Fibroblast of villous mesenchyme (primary cell): ENCODE results near the gene SLC9C1. TPM values are rescaled to one million over a fixed set of nuclear protein-coding genes. Genes with fewer than 3 reads are reported as not detected.

Experiments
- DNase-seq: peaks from one replicate; pipeline ENCODE4 v3.0.0-alpha.2; 2010; ENCODE audit warnings: low read depth
- H3K4me3 ChIP-seq: 2 replicates; pipeline ENCODE4 v1.5.1; 2011; ENCODE audit warnings: low read depth, mild to moderate bottlenecking, low read length
- total RNA-seq: library from RNA; depleted of rRNA; stranded (reverse); fragments of >200 nt; gene quantifications from 2 replicates; pipeline ENCODE4 v1.2.3, GENCODE V29; 2012
- TF ChIP-seq, protein P1 (sequence below): IDR thresholded peaks from 2 replicates; pipeline ENCODE4 v1.5.1; 2012; ENCODE audit warnings: low read depth, mild to moderate bottlenecking, low read length; ENCODE audit not compliant: insufficient read depth

Gene SLC9C1
- under 0.01 TPM in 1 of 2 replicates, not detected in the other for total RNA-seq

DNA sequence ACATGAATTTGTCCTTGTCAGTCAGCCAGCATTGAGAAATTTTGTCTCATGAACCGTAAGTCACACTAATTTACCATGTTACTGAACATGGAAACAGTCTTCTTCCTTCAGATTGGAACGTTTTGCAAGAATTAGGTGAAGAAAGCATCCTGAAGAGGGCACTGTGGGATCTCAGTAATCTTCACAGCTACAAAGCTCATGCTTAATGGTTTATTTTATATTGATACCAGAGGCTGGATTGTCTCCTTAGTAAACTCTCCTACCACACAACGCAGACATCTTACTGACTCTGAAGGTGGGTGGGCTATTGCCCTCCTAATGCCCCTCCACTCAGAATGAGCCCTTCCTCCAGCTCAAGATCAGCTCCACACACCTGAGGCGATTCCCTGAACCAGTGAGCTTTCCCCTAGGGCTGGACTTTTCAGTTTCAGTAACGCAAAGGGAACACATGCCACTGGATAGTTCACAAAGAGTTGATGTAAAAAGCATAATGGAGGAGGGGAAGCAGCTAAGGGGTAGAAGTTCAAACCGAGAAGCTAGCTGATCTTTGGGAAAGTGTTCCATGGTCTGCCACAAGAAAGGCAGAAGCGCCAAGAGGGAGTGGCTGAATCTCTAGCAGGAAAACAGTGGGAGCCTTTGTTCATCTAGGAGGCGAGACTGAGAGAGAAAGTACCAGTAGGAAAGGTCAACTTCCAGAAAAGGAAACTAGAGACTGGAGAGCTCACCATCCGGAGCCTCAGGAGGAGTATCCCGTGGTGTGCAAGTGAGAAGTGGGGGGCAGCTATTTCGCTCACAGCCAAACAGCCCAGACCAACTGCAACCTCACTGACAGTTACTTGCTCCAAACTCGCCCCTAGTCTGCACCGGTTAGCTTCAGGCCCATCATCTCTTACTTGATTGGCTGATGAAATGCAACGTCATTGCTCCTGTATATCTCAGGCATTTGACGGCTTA lies at the start of gene SLC9C1:
Gene SLC9C1, minus strand, starts transcription at position 849 of the 954 bp plus-strand sequence. CDS start 7,425 bp downstream, outside the sequence.
- H3K4me3 ChIP-seq, result peak within 1 kb of the TSS; percentile 41
- TF ChIP-seq, protein P1, sequence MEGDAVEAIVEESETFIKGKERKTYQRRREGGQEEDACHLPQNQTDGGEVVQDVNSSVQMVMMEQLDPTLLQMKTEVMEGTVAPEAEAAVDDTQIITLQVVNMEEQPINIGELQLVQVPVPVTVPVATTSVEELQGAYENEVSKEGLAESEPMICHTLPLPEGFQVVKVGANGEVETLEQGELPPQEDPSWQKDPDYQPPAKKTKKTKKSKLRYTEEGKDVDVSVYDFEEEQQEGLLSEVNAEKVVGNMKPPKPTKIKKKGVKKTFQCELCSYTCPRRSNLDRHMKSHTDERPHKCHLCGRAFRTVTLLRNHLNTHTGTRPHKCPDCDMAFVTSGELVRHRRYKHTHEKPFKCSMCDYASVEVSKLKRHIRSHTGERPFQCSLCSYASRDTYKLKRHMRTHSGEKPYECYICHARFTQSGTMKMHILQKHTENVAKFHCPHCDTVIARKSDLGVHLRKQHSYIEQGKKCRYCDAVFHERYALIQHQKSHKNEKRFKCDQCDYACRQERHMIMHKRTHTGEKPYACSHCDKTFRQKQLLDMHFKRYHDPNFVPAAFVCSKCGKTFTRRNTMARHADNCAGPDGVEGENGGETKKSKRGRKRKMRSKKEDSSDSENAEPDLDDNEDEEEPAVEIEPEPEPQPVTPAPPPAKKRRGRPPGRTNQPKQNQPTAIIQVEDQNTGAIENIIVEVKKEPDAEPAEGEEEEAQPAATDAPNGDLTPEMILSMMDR, result peak; percentile 67
- DNase-seq, result peak; percentile 78

DNA sequence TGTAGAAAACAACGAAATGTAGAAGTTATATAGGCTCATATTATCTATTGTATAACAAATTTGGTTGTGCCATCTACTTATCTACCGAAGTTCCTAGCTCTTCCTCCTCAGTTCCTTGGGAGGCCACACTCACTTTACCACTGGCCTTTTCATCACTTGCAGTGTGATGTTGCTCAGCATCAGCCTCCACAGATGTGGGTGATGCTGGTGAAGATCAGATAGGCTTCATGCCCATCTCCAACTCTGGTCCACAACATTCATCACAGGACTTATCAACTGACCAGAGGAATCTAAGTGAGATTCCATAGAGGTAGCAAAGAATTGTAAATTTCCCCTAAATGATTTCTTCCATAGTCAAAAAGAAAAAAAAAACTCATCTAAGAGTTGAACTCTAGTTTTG lies 47.4 kb upstream of the SLC9C1 start:
- H3K4me3 ChIP-seq, result no peak overlapping the region
- DNase-seq, result no peak

DNA sequence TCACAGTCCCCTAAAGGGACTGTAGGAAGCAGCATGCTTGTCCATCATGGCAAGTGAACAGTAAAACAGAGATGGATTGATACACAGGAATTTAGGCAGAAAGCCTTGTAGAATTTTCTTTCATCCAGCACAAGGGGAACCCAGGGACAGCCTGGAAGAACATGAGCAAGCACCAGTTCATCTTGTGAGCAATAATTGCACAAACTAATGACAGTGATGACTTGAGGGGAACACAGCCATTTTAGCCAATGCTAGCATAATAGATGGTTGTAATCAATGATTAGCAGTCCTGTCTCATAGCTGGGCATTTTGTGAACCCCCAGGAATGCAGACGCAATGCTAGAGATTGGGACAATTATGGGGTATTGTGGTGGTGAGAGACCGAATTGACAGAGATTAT lies 45.6 kb upstream of the SLC9C1 start:
- no peak for DNase-seq
- no peak overlapping the region for H3K4me3 ChIP-seq
- TF ChIP-seq, protein P1, result no peak

More for the DNA sequence above, 47.4 kb upstream of the SLC9C1 start:
- TF ChIP-seq, protein P1, result no peak

DNA sequence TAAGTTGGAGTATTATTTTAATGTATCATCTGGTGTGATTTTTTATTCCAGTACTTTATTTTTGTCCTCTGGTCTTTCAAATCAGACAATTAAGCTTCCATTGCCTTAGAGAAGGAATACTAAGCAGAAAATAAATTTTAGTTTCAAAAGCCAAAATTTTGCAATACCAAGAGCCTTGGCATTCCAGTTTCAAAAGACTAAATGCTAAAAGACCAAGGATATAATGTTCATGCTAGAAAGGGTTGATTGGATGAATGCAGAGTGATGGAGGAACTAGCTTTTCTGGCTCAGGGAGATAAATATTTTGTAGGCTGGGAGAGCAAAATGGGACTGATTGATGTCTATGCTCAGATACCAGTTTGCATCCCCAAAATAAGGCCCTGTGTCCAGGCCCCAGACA lies 45.1 kb upstream of the SLC9C1 start:
- TF ChIP-seq, protein P1, result no peak
- H3K4me3 ChIP-seq, result no peak overlapping the region
- no peak for DNase-seq

DNA sequence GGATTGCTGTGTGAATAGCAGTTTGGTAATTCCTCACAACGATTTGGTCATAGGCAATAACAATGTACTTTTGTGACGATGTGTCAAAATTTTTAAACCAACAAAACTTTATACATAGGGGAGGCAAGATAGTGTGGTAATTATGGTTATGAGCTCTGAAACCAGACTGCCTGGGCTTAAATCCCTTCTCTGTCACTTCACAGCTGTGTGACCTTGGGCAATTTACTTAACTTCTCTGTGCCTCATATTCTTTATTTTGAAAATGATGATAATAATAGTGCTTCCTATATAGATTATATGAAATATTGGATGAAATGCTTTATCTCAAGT lies 44.7 kb upstream of the SLC9C1 start:
- no peak for DNase-seq
- TF ChIP-seq, protein P1, result no peak
- H3K4me3 ChIP-seq, result no peak overlapping the region

DNA sequence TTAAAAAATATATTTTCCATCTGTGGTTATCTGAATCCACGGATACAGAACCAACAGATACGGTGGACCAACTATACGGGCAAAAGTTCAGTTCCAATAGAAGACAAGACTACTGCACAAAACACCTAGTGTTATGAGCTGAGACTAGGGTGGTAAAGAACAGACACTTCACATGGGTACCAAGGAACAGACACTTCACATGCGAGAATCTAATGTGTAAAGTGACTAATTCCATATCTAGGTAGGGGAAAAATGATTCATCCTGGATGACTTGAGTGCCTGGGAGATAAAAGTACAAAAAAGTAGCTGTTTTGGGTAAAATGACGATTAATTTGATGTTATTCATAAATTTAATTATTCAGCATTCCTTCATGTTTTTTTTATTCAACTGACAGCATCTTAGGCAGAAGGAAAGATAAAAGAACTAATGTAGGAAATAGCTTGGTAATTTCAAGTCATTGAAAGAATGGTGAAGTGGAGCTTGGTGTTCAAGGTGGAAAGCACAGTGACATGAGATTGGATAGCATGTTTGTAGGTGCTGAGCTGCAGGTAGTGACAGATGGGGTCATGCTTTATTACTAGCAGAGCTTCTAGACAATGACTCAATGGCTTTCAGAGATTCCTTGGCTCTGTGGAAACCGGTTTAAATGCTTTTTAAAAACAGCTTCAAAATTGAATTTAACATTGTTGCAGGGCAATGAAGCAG lies 44.2 kb upstream of the SLC9C1 start:
- TF ChIP-seq, protein P1, result no peak
- H3K4me3 ChIP-seq, result no peak overlapping the region
- no peak for DNase-seq
